Smooth muscle cell (in vitro differentiated cells): ENCODE data around the gene SNRNP48. TPM values are rescaled to one million over a fixed set of nuclear protein-coding genes. Genes with fewer than 3 reads are reported as not detected.

Experiments used
- DNase-seq: peaks from one replicate; lab custom pipeline; 2025; ENCODE audit not compliant: unreplicated experiment; lab: John Stamatoyannopoulos, UW
- H2AFZ ChIP-seq: fragments of 200-600 bp; sonication (generic); 2 replicates; pipeline ENCODE4 v1.6.0; 2016; ENCODE audit warnings: antibody characterized with exemption, low read depth, mild to moderate bottlenecking
- H3F3A ChIP-seq: fragments of 200-600 bp; sonication (generic); 2 replicates; pipeline ENCODE4 v1.6.0; 2017; ENCODE audit warnings: antibody characterized with exemption, low read depth
- H3K27ac ChIP-seq: fragments of 200-600 bp; sonication (generic); 2 replicates; pipeline ENCODE4 v1.5.1; 2016; ENCODE audit warnings: low read depth, mild to moderate bottlenecking
- H3K27me3 ChIP-seq: fragments of 200-600 bp; sonication (generic); 2 replicates; pipeline ENCODE4 v1.6.1; 2016; ENCODE audit warnings: low read depth, mild to moderate bottlenecking
- H3K36me3 ChIP-seq: fragments of 200-600 bp; sonication (generic); 2 replicates; pipeline ENCODE4 v1.5.1; 2016; ENCODE audit warnings: low read depth
- H3K4me1 ChIP-seq: fragments of 200-600 bp; sonication (generic); 2 replicates; pipeline ENCODE4 v1.5.1; 2016; ENCODE audit warnings: low read depth
- H3K4me2 ChIP-seq: fragments of 200-600 bp; sonication (generic); 2 replicates; pipeline ENCODE4 v1.6.0; 2016; ENCODE audit warnings: mild to moderate bottlenecking
- H3K4me3 ChIP-seq: fragments of 200-600 bp; sonication (generic); 2 replicates; pipeline ENCODE4 v1.5.1; 2016; ENCODE audit warnings: mild to moderate bottlenecking
- H3K79me2 ChIP-seq: fragments of 200-600 bp; sonication (generic); 2 replicates; pipeline ENCODE4 v1.6.0; 2016; ENCODE audit warnings: low read depth, mild to moderate bottlenecking
- H3K9ac ChIP-seq: fragments of 200-600 bp; sonication (generic); 2 replicates; pipeline ENCODE4 v1.6.0; 2016; ENCODE audit warnings: low read depth
- H3K9me3 ChIP-seq: fragments of 200-600 bp; sonication (generic); replicated peaks from 2 replicates; pipeline ENCODE4 v1.5.1; 2016; ENCODE audit warnings: low read depth
- H4K20me1 ChIP-seq: fragments of 200-600 bp; sonication (generic); 2 replicates; pipeline ENCODE4 v1.6.0; 2016; ENCODE audit warnings: low read depth
- WGBS: methylation state at CpG from one replicate; pipeline ENCODE4 v1.1.7; 2016; ENCODE audit warnings: low lambda C conversion rate; 5-methylcytosine and 5-hydroxymethylcytosine counted together
- polyA plus RNA-seq: library from polyadenylated mRNA; unstranded; fragments of >200 nt; fragmentation: Nextera tagmentation; extraction: Ambion mirVana; gene quantifications from 2 replicates; pipeline ENCODE4 v1.2.1, GENCODE V29; 2016
- total RNA-seq: library from RNA; depleted of rRNA; stranded (reverse); fragments of >200 nt; gene quantifications from 2 replicates; pipeline ENCODE4 v1.2.3, GENCODE V29; 2014
- TF ChIP-seq, protein P1 (sequence below): fragments of 200-600 bp; sonication (generic); IDR thresholded peaks from 2 replicates; pipeline ENCODE4 v1.5.1; 2017; ENCODE audit warnings: borderline replicate concordance, mild to moderate bottlenecking, antibody characterized with exemption; ENCODE audit not compliant: insufficient read depth, poor library complexity, severe bottlenecking

SNRNP48 gene
- total and polyA plus RNA-seq, 2 experiments from 2014 or later = 3.2 to 11.0 TPM

DNA sequence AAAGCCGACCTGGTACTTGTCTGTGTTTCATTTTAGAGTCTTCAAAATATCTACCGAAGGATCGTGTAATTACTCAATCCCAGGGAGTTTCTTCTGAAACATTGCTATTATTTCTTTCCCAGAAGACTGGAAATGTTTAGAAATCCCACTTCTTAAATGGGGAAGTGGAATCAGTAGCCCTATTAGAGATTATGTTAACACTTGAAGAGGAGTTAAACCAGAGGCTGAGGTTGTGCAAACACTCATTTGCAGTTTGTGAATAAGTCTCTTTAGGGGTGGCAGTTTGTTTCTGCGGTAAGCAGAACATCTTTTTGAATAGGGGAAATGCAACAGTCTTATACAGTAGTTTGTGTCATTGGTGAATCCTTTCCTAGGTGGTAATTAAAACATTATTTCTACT lies 27.2 kb upstream of the SNRNP48 start:
- Histone ChIP-seq H3K9ac (no peak overlapping the region), H3K4me3 (no peak overlapping the region), H3K36me3 (peaks cover 51% of the 10 kb centered on the region), H3K9me3 (no peaks in the 10 kb centered on the region), H3K4me1 (no peaks in the 10 kb centered on the region), H3K79me2 (peaks cover 35% of the 10 kb centered on the region), H3K4me2 (no peak overlapping the region), H4K20me1 (peaks cover 96% of the 10 kb centered on the region), H3K27ac (peak overlapping the region; percentile 54), H2AFZ (no peak overlapping the region), H3K27me3 (no peaks in the 10 kb centered on the region), H3F3A (no peaks in the 10 kb centered on the region)
- TF ChIP-seq, protein P1, sequence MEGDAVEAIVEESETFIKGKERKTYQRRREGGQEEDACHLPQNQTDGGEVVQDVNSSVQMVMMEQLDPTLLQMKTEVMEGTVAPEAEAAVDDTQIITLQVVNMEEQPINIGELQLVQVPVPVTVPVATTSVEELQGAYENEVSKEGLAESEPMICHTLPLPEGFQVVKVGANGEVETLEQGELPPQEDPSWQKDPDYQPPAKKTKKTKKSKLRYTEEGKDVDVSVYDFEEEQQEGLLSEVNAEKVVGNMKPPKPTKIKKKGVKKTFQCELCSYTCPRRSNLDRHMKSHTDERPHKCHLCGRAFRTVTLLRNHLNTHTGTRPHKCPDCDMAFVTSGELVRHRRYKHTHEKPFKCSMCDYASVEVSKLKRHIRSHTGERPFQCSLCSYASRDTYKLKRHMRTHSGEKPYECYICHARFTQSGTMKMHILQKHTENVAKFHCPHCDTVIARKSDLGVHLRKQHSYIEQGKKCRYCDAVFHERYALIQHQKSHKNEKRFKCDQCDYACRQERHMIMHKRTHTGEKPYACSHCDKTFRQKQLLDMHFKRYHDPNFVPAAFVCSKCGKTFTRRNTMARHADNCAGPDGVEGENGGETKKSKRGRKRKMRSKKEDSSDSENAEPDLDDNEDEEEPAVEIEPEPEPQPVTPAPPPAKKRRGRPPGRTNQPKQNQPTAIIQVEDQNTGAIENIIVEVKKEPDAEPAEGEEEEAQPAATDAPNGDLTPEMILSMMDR = no peak
- no peak for DNase-seq
- 93% methylated on average over 4 of the region's 4 CpGs for WGBS

DNA sequence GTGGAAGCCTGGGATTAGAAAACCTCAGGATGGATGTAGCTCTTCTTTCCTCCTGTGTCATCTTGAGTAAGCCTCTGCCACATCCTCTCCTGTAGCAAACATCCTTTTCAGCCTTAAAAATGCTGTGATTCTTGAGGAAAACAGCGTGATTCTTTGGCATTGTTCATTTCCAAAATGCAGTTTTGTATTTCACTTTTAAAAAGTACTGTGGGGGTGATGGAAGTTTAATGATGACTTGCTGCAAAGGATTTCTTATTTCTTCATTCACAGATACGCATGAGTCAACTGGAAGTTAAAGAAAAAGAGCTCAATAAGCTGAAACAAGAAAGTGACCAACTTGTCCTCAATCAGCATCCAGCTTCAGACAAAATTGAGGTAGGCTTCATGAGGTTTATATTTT lies 23.9 kb upstream of the SNRNP48 start:
- H3K36me3 ChIP-seq = peaks cover 65% of the 10 kb centered on the region
- H3F3A ChIP-seq = no peaks in the 10 kb centered on the region
- H3K4me1 ChIP-seq = no peaks in the 10 kb centered on the region
- H4K20me1 ChIP-seq = peaks cover 92% of the 10 kb centered on the region
- H3K4me2 ChIP-seq = no peak overlapping the region
- TF ChIP-seq, protein P1 = no peak
- H2AFZ ChIP-seq = no peak overlapping the region
- DNase-seq = no peak
- no peaks in the 10 kb centered on the region for H3K9me3 ChIP-seq
- H3K4me3 ChIP-seq = no peak overlapping the region
- no peak overlapping the region for H3K27ac ChIP-seq
- H3K79me2 ChIP-seq = peaks cover 22% of the 10 kb centered on the region
- no peaks in the 10 kb centered on the region for H3K27me3 ChIP-seq
- 90% methylated on average over 2 of the region's 2 CpGs for WGBS
- no peak overlapping the region for H3K9ac ChIP-seq

DNA sequence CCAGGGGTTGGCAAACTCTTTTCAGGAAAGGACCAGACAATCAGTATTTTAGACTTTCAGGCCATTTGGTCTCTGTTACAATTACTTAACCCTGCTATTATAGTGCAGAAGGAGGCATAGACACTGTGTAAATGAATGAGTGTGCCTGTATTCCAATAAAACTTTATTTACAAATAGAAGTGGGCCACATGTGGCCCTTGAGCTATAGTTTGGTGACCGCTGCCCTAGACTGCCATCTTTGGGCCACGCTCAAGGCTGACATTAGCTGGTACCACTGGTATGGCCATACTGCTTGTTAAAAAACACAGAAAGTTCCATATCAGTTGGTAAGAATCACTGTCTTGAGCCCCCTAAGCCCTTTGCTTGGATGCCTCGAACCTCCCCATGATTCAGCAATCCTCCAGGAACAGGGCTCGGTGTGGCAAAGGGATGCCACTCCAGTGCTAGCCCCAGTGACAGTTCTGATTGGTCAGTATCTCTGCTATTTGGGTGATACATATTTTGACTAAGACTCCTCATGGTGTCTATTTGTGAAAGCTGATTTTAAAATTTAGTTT lies 23.3 kb upstream of the SNRNP48 start:
- Histone ChIP-seq H3K4me1 (no peaks in the 10 kb centered on the region), H3K9ac (no peak overlapping the region), H3K4me2 (no peak overlapping the region), H3K9me3 (no peaks in the 10 kb centered on the region), H3K79me2 (peaks cover 16% of the 10 kb centered on the region), H3K4me3 (no peak overlapping the region), H3K27me3 (no peaks in the 10 kb centered on the region), H2AFZ (no peak overlapping the region), H3K36me3 (peaks cover 67% of the 10 kb centered on the region), H3F3A (no peaks in the 10 kb centered on the region), H3K27ac (no peak overlapping the region), H4K20me1 (peaks cover 87% of the 10 kb centered on the region)
- 77% methylated on average over 4 of the region's 4 CpGs for WGBS
- TF ChIP-seq, protein P1 = no peak
- no peak for DNase-seq

DNA sequence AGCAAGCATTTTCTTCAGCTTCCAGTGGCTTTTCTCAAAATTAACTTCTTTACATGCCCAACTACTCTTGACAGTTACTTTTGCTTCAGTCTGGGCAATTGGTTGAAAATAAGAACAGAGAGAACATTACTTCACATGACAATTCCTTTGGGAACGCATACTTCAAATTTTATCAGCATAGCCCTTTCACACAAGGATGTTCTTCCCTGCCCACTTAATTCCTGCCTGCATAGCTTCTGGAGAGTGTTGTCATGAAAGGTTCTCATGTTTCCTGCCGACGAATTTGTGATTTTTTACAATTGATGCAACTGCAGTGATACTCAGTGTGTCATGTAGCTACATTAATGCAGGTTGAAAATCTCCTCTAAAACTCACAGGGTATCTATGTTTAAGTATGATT lies 22.0 kb upstream of the SNRNP48 start:
- Histone ChIP-seq H2AFZ (no peak overlapping the region), H3K4me3 (no peak overlapping the region), H3K9me3 (no peaks in the 10 kb centered on the region), H4K20me1 (peaks cover 84% of the 10 kb centered on the region), H3K27me3 (no peaks in the 10 kb centered on the region), H3K36me3 (peaks cover 80% of the 10 kb centered on the region), H3K9ac (no peak overlapping the region), H3K27ac (no peak overlapping the region), H3K4me2 (no peak overlapping the region), H3F3A (peaks cover 7% of the 10 kb centered on the region), H3K79me2 (peaks cover 9% of the 10 kb centered on the region), H3K4me1 (no peaks in the 10 kb centered on the region)
- no peak for DNase-seq
- WGBS = 88% methylated on average over 3 of the region's 3 CpGs
- TF ChIP-seq, protein P1 = no peak
